22Rv1 (cell line): ENCODE data around the gene TIMM21.

Source experiments
- ZFX ChIP-seq: fragments of 450-650 bp; IDR thresholded peaks from 2 replicates; pipeline ENCODE4 v1.6.1; 2017; ENCODE audit warnings: antibody characterized with exemption, borderline replicate concordance
- TF ChIP-seq, protein P1 (sequence below): fragments of 450-650 bp; IDR thresholded peaks from 2 replicates; pipeline ENCODE4 v1.5.1; 2017; ENCODE audit warnings: mild to moderate bottlenecking

DNA sequence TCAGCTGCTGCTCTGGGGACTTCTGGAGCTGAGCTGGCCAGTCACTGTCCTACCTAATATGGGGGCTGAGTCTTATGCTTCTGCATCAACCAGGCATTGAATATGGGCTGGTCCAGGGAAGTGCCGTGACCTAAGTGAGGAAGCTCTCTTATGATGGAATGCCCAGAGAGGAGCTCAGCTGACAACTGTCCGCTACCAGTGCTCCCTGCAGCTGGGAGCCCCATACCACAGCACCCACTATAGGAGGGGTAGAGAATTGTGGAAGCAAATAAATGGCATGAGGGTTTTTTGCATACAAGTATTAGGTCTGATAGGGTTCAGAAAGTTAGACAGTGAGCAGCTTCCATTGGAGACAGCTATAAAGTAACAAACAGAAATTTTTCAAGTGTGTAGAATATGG lies 4.5 kb downstream of the TIMM21 start:
- TF ChIP-seq, protein P1, sequence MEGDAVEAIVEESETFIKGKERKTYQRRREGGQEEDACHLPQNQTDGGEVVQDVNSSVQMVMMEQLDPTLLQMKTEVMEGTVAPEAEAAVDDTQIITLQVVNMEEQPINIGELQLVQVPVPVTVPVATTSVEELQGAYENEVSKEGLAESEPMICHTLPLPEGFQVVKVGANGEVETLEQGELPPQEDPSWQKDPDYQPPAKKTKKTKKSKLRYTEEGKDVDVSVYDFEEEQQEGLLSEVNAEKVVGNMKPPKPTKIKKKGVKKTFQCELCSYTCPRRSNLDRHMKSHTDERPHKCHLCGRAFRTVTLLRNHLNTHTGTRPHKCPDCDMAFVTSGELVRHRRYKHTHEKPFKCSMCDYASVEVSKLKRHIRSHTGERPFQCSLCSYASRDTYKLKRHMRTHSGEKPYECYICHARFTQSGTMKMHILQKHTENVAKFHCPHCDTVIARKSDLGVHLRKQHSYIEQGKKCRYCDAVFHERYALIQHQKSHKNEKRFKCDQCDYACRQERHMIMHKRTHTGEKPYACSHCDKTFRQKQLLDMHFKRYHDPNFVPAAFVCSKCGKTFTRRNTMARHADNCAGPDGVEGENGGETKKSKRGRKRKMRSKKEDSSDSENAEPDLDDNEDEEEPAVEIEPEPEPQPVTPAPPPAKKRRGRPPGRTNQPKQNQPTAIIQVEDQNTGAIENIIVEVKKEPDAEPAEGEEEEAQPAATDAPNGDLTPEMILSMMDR = peak; percentile 12; the same call in 1 of the 2 replicates
- TF ChIP-seq ZFX = no peak
